C4-2B (cell line): Measurements from ENCODE around the gene PIWIL1.

Source experiments
- CTCF ChIP-seq: fragments of 450-650 bp; conservative IDR thresholded peaks from 2 replicates; pipeline ENCODE4 v1.5.1; 2017; ENCODE audit warnings: mild to moderate bottlenecking
- ZFX ChIP-seq: fragments of 450-650 bp; IDR thresholded peaks from 2 replicates; pipeline ENCODE4 v1.6.1; 2017

- no peak for TF ChIP-seq CTCF
- TF ChIP-seq ZFX: no peak
These were observed 37.6 kb upstream of the PIWIL1 start for GRCh38 chr12:130300090-130300489.
